Measurements from ENCODE around the gene POLG.

GRCh38 chr15:89322822-89323221, 11.8 kb downstream of the POLG start:
- TF ChIP-seq, protein P1, sequence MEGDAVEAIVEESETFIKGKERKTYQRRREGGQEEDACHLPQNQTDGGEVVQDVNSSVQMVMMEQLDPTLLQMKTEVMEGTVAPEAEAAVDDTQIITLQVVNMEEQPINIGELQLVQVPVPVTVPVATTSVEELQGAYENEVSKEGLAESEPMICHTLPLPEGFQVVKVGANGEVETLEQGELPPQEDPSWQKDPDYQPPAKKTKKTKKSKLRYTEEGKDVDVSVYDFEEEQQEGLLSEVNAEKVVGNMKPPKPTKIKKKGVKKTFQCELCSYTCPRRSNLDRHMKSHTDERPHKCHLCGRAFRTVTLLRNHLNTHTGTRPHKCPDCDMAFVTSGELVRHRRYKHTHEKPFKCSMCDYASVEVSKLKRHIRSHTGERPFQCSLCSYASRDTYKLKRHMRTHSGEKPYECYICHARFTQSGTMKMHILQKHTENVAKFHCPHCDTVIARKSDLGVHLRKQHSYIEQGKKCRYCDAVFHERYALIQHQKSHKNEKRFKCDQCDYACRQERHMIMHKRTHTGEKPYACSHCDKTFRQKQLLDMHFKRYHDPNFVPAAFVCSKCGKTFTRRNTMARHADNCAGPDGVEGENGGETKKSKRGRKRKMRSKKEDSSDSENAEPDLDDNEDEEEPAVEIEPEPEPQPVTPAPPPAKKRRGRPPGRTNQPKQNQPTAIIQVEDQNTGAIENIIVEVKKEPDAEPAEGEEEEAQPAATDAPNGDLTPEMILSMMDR (IDR thresholded peaks at IDR 0.05; ENCODE audit: poor library complexity, severe bottlenecking): no peak
- TF ChIP-seq EZH2 (IDR thresholded peaks at IDR 0.05; ENCODE audit: borderline replicate concordance, insufficient read depth, low read length, poor library complexity, severe bottlenecking) (no peak), POLR2AphosphoS5 (IDR thresholded peaks at IDR 0.05) (no peak), SMC3 (conservative IDR thresholded peaks at IDR 0.05; ENCODE audit: poor library complexity) (no peak)

Data from neural cell (in vitro differentiated cells).